Caco-2 (cell line): ENCODE results near the gene SH3BP2. TPM values are rescaled to one million over a fixed set of nuclear protein-coding genes. Genes with fewer than 3 reads are reported as not detected.

ENCODE experiments used
- BruUV-seq: library from RNA; stranded (reverse); fragments of 400-500 nt; replicated peaks from 2 replicates; lab custom pipeline; 2021; lab: Mats Ljungman, UMichigan
- CTCF ChIA-PET: fragments of 300-600 bp; sonication (Branson Sonifier 250); formaldehyde crosslinking; loops from one replicate; lab custom pipeline; 2022; ENCODE audit warnings: antibody characterized with exemption; lab: Charles Lee
- POLR2A ChIA-PET: fragments of 300-600 bp; sonication (Branson Sonifier 250); formaldehyde crosslinking; loops from one replicate; lab custom pipeline; 2022; ENCODE audit warnings: antibody characterized with exemption; lab: Charles Lee
- DNase-seq, 2 experiments: peaks; one replicate each; pipeline versions ENCODE4 v3.0.0 to v3.0.0-alpha.2; 2020 to 2022
- H3K27me3 ChIP-seq: replicated peaks from 2 replicates; pipeline ENCODE4 v1.6.0; 2011; ENCODE audit warnings: low read length; ENCODE audit not compliant: control insufficient read depth, insufficient read depth
- H3K36me3 ChIP-seq: 2 replicates; pipeline ENCODE4 v1.5.1; 2011; ENCODE audit warnings: low read length; ENCODE audit not compliant: control insufficient read depth, insufficient read depth
- H3K4me1 ChIP-seq: fragments of 250-450 bp; sonication (Bioruptor Pico); 2 replicates; pipeline ENCODE4 v1.5.1; 2020; ENCODE audit warnings: mild to moderate bottlenecking
- H3K4me3 ChIP-seq: 2 replicates; pipeline ENCODE4 v1.5.1; 2011; ENCODE audit warnings: low read depth, mild to moderate bottlenecking, control low read depth, low read length
- H3K9me3 ChIP-seq: fragments of 250-450 bp; sonication (Bioruptor Pico); 2 replicates; pipeline ENCODE4 v1.5.1; 2020; ENCODE audit warnings: mild to moderate bottlenecking, moderate library complexity
- H3K27ac Mint-ChIP-seq: one replicate; pipeline ENCODE4 v1.8.0; 2022; ENCODE audit warnings: mixed read lengths; ENCODE audit not compliant: unreplicated experiment
- H3K27me3 Mint-ChIP-seq: one replicate; pipeline ENCODE4 v1.8.0; 2022; ENCODE audit warnings: mixed read lengths; ENCODE audit not compliant: insufficient read depth, unreplicated experiment
- H3K36me3 Mint-ChIP-seq: one replicate; pipeline ENCODE4 v1.8.0; 2022; ENCODE audit warnings: mild to moderate bottlenecking, mixed read lengths; ENCODE audit not compliant: insufficient read depth, unreplicated experiment
- H3K4me1 Mint-ChIP-seq: one replicate; pipeline ENCODE4 v1.8.0; 2022; ENCODE audit warnings: low read depth, mixed read lengths; ENCODE audit not compliant: unreplicated experiment
- H3K4me3 Mint-ChIP-seq: one replicate; pipeline ENCODE4 v1.8.0; 2022; ENCODE audit warnings: mild to moderate bottlenecking, moderate library complexity, mixed read lengths; ENCODE audit not compliant: unreplicated experiment
- H3K9me3 Mint-ChIP-seq: one replicate; pipeline ENCODE4 v1.8.0; 2022; ENCODE audit warnings: mixed read lengths; ENCODE audit not compliant: unreplicated experiment
- CTCF ChIP-seq, 2 experiments: fragments of 200-600 bp in 1 of 2; IDR thresholded peaks; 1 replicate in 1 of 2; 2 replicates in 1 of 2; pipeline versions ENCODE4 v1.5.1 to v1.8.0; 2011 to 2022; ENCODE audit warnings: antibody characterized with exemption in 1 of 2, control low read depth in 1 of 2, inconsistent platforms in 1 of 2, low read depth in 1 of 2, low read length in 1 of 2, mild to moderate bottlenecking in 1 of 2, moderate library complexity in 1 of 2; ENCODE audit not compliant: insufficient read depth in 1 of 2, severe bottlenecking in 1 of 2, unreplicated experiment in 1 of 2
- intact Hi-C: fragments of 100-400 bp; cut with micrococcal nuclease; formaldehyde crosslinking; loops from one replicate; pipeline ENCODE4 v1.10.0; 2022; ENCODE audit not compliant: unreplicated experiment
- total RNA-seq: library from RNA; stranded (reverse); gene quantifications from 2 replicates; pipeline ENCODE4 v1.2.3, GENCODE V29; 2022

Gene SH3BP2
- total RNA-seq, 1 experiment from 2014 or later: 44.4 TPM

- no peaks in the 10 kb centered on the region for H3K27me3 ChIP-seq
- no peak overlapping the region for H3K27ac Mint-ChIP-seq
- peaks cover 12% of the 10 kb centered on the region for H3K4me1 ChIP-seq
- DNase-seq: no peak
- TF ChIP-seq CTCF (IDR thresholded peaks at IDR 0.05; ENCODE audit: insufficient read depth in 1 of 2, low read depth in 1 of 2, low read length in 1 of 2, severe bottlenecking in 1 of 2, unreplicated experiment in 1 of 2): no peak
- CTCF ChIA-PET: no interaction called here
- no peak overlapping the region for H3K4me3 ChIP-seq
- no peaks in the 10 kb centered on the region for H3K36me3 ChIP-seq
- H3K9me3 Mint-ChIP-seq: no peaks in the 10 kb centered on the region
- no TSS peak for BruUV-seq
- H3K4me1 Mint-ChIP-seq: no peaks in the 10 kb centered on the region
- POLR2A ChIA-PET: no interaction called here
- H3K9me3 ChIP-seq: no peaks in the 10 kb centered on the region
- no peak overlapping the region for H3K4me3 Mint-ChIP-seq
- no peaks in the 10 kb centered on the region for H3K27me3 Mint-ChIP-seq
- peaks cover 6% of the 10 kb centered on the region for H3K36me3 Mint-ChIP-seq
- intact Hi-C loops: no loop called here
Observed at GRCh38 chr4:2788101-2788500, 4.8 kb upstream of the SH3BP2 start.

GRCh38 chr4:2788532-2789103 lies 4.3 kb upstream of the SH3BP2 start:
- H3K36me3 ChIP-seq: no peaks in the 10 kb centered on the region
- H3K4me3 Mint-ChIP-seq: no peak overlapping the region
- TF ChIP-seq CTCF (IDR thresholded peaks at IDR 0.05; ENCODE audit: insufficient read depth in 1 of 2, low read depth in 1 of 2, low read length in 1 of 2, severe bottlenecking in 1 of 2, unreplicated experiment in 1 of 2): no peak
- no peaks in the 10 kb centered on the region for H3K27me3 Mint-ChIP-seq
- peaks cover 16% of the 10 kb centered on the region for H3K4me1 ChIP-seq
- BruUV-seq: no TSS peak
- no peaks in the 10 kb centered on the region for H3K4me1 Mint-ChIP-seq
- intact Hi-C loops: no loop called here
- DNase-seq: peak in 1 of 2 experiments; percentile 35
- no peaks in the 10 kb centered on the region for H3K27me3 ChIP-seq
- no peaks in the 10 kb centered on the region for H3K9me3 Mint-ChIP-seq
- POLR2A ChIA-PET: no interaction called here
- H3K4me3 ChIP-seq: no peak overlapping the region
- H3K9me3 ChIP-seq: no peaks in the 10 kb centered on the region
- H3K36me3 Mint-ChIP-seq: peaks cover 6% of the 10 kb centered on the region
- H3K27ac Mint-ChIP-seq: no peak overlapping the region
- CTCF ChIA-PET: no interaction called here

GRCh38 chr4:2789351-2789750 lies 3.5 kb upstream of the SH3BP2 start:
- no peaks in the 10 kb centered on the region for H3K36me3 ChIP-seq

More at GRCh38 chr4:2789351-2789750, 3.5 kb upstream of the SH3BP2 start:
- no peak overlapping the region for H3K27ac Mint-ChIP-seq
- Histone ChIP-seq H3K4me1 (peaks cover 23% of the 10 kb centered on the region), H3K4me3 (no peak overlapping the region), H3K9me3 (no peaks in the 10 kb centered on the region), H3K27me3 (no peaks in the 10 kb centered on the region)
- H3K36me3 Mint-ChIP-seq: peaks cover 6% of the 10 kb centered on the region
- no peak for DNase-seq
- ChIA-PET CTCF (no interaction called here), POLR2A (no interaction called here)
- no peaks in the 10 kb centered on the region for H3K27me3 Mint-ChIP-seq
- no peak overlapping the region for H3K4me3 Mint-ChIP-seq
- H3K9me3 Mint-ChIP-seq: no peaks in the 10 kb centered on the region
- H3K4me1 Mint-ChIP-seq: no peaks in the 10 kb centered on the region
- no TSS peak for BruUV-seq
- TF ChIP-seq CTCF (IDR thresholded peaks at IDR 0.05; ENCODE audit: insufficient read depth in 1 of 2, low read depth in 1 of 2, low read length in 1 of 2, severe bottlenecking in 1 of 2, unreplicated experiment in 1 of 2): no peak
- intact Hi-C loops: no loop called here
